Tibial artery (tissue), 4 donors: Measurements from ENCODE around the gene GFI1B.

Experiments
- DNase-seq, 2 donors: peaks; one replicate each; pipeline ENCODE4 v3.0.0-alpha.2; 2019
- H3K27ac ChIP-seq, 2 donors: fragments of 200-600 bp; sonication (generic) in 1 of 2; 1 replicate in 1 of 2; 2 replicates in 1 of 2; pipeline ENCODE4 v1.5.1; 2018 to 2019; ENCODE audit warnings: mild to moderate bottlenecking in 1 of 2
- H3K27me3 ChIP-seq, 2 donors: fragments of 200-600 bp; sonication (generic) in 1 of 2; one replicate each; pipeline versions ENCODE4 v1.5.1 to v1.6.0; 2016 to 2019
- H3K36me3 ChIP-seq, 3 donors: fragments of 200-600 bp; sonication (generic) in 2 of 3; one replicate each; pipeline ENCODE4 v1.5.1; 2016 to 2019; ENCODE audit warnings: mild to moderate bottlenecking in 2 of 3
- H3K4me1 ChIP-seq, 4 donors: fragments of 200-600 bp; sonication (generic) in 2 of 4; 1 replicate in 3 of 4; 2 replicates in 1 of 4; pipeline ENCODE4 v1.5.1; 2016 to 2019
- H3K4me3 ChIP-seq, 2 donors: fragments of 200-600 bp; sonication (generic) in 1 of 2; 1 replicate in 1 of 2; 2 replicates in 1 of 2; pipeline ENCODE4 v1.5.1; 2018 to 2019; ENCODE audit warnings: mild to moderate bottlenecking in 2 of 2
- H3K9me3 ChIP-seq, 3 donors: fragments of 200-600 bp; sonication (generic) in 1 of 3; one replicate each; pipeline ENCODE4 v1.5.1; 2016 to 2019
- intact Hi-C: fragments of 100-400 bp; cut with DNase I; formaldehyde crosslinking; loops from one replicate; pipeline ENCODE4 v1.15.0; 2023; ENCODE audit warnings: low total_unique reads
- TF ChIP-seq, protein P1 (sequence below), 2 experiments: fragments of 200-600 bp in 1 of 2; fragments of 450-650 bp in 1 of 2; IDR thresholded peaks; one replicate each; pipeline ENCODE4 v1.5.1; 2017 to 2019; ENCODE audit warnings: antibody characterized with exemption in 2 of 2, mild to moderate bottlenecking in 1 of 2, moderate library complexity in 1 of 2

The GFI1B gene

DNA sequence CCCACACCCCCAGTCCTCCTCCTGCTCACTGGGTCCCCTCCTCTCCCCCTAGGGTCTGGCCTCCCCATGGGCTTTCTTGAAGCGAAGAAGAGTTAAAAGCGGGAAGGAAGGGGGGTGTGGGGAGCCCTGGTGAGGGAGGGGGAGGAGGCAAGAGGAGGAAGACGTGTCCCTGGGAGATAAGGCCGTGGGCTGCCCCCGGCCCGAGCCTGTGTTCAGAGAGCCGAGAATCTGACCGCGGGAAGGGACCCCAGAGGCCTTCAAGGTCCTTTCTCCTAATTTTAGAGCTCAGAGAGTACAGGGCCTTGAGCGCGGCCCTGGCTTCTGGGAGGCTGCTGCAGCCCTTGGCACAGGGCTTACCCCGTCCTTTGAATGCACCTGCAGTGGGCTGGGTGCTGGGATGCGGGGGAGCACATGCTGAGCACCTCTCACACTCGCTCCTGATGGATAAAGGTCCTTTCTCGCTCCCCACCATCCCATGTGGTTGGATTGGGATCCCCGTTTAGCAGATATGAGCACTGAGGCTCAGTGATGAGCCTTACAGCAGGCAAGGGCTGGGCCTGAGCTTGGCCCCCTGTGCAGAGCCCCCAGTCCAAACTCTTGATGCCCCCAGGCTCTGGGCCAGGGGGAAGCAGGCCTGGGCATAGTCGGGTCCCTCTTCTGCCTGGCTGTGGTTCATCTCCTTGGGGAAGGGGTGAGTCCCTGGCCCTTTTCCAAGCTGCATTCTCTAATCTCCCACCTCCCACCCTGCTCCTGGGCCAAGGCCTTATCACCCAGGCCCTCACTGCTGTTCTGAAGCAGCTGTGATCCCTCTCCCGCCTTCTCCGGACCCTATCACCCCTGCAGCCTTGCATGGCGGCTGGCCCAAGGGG lies 5.9 kb downstream of the GFI1B start:
- TF ChIP-seq, protein P1, sequence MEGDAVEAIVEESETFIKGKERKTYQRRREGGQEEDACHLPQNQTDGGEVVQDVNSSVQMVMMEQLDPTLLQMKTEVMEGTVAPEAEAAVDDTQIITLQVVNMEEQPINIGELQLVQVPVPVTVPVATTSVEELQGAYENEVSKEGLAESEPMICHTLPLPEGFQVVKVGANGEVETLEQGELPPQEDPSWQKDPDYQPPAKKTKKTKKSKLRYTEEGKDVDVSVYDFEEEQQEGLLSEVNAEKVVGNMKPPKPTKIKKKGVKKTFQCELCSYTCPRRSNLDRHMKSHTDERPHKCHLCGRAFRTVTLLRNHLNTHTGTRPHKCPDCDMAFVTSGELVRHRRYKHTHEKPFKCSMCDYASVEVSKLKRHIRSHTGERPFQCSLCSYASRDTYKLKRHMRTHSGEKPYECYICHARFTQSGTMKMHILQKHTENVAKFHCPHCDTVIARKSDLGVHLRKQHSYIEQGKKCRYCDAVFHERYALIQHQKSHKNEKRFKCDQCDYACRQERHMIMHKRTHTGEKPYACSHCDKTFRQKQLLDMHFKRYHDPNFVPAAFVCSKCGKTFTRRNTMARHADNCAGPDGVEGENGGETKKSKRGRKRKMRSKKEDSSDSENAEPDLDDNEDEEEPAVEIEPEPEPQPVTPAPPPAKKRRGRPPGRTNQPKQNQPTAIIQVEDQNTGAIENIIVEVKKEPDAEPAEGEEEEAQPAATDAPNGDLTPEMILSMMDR (IDR thresholded peaks at IDR 0.05): no peak
- Histone ChIP-seq H3K9me3 (no peaks in the 10 kb centered on the region), H3K36me3 (no peaks in the 10 kb centered on the region), H3K4me1 (no peaks in the 10 kb centered on the region), H3K27me3 (peaks cover 0 to 79% of the 10 kb centered on the region in 2 donors), H3K27ac (no peak overlapping the region), H3K4me3 (no peak overlapping the region)
- DNase-seq: no peak
- intact Hi-C loops: no loop called here

DNA sequence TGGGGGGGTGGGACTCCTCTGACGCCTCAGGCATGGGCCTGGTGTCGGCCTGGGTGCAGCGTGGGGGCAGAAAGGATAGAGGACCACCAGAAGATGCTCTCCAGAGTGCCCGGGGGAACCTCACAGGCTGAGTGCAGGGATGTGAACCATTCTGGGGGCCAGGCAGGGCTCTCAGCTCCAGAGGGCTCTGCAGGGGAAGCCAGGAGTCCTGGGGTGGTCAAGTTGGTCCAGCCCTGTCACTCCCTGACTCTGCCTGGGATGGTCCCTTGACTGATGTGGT lies 6.5 kb downstream of the GFI1B start:
- H3K27ac ChIP-seq: no peak overlapping the region
- intact Hi-C loops: no loop called here
- H3K27me3 ChIP-seq: peaks cover 0 to 77% of the 10 kb centered on the region in 2 donors
- no peaks in the 10 kb centered on the region for H3K36me3 ChIP-seq
- no peaks in the 10 kb centered on the region for H3K9me3 ChIP-seq
- H3K4me3 ChIP-seq: no peak overlapping the region
- DNase-seq: no peak
- H3K4me1 ChIP-seq: no peaks in the 10 kb centered on the region
- TF ChIP-seq, protein P1 (IDR thresholded peaks at IDR 0.05): no peak

DNA sequence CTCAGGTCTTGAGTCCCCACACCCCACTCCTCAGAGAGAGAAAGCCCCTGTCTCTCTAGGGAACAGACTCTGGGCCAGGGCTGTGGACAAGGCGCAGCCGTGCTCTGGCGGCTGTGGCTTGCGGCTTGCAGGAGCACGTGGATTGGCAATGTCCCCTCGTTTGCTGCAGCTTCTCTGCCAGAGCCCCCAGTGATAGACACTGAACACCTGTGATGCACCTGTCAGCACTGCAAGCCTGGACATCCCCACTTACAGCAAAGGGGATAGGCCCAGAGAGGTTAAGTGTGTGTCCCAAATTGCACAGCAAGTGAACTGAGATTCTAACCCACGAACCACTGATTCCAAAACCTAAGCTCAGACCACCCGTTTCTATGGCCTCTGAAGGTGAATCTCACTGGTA lies 7.0 kb downstream of the GFI1B start:
- Histone ChIP-seq H3K27me3 (peaks cover 0 to 74% of the 10 kb centered on the region in 2 donors), H3K27ac (no peak overlapping the region), H3K36me3 (no peaks in the 10 kb centered on the region), H3K4me3 (no peak overlapping the region), H3K9me3 (no peaks in the 10 kb centered on the region), H3K4me1 (no peaks in the 10 kb centered on the region)
- intact Hi-C loops: no loop called here
- no peak for DNase-seq
- TF ChIP-seq, protein P1 (IDR thresholded peaks at IDR 0.05): no peak

DNA sequence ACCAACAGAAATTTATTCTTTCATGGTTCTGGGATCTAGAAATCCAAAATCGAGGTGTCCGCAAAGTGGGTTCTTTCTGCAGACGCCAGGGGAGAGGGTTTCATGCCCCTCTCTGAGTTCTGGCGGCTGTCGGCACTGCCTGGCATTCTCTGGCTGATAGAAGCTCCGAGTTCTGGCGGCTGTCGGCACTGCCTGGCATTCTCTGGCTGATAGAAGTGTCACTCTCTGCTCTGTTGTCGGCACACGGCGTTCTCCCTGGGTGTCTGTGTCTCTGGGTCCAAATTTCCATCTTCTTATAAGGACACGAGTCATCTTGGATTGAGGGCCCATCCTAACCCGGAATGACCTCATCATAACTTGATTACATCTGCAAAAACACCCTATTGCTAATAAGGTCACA lies 7.6 kb downstream of the GFI1B start:
- H3K36me3 ChIP-seq: no peaks in the 10 kb centered on the region
- DNase-seq: no peak
- intact Hi-C loops: no loop called here
- TF ChIP-seq, protein P1 (IDR thresholded peaks at IDR 0.05): no peak
- no peaks in the 10 kb centered on the region for H3K9me3 ChIP-seq
- H3K27me3 ChIP-seq: peaks cover 0 to 80% of the 10 kb centered on the region in 2 donors
- H3K4me3 ChIP-seq: no peak overlapping the region
- H3K27ac ChIP-seq: no peak overlapping the region
- H3K4me1 ChIP-seq: no peaks in the 10 kb centered on the region

DNA sequence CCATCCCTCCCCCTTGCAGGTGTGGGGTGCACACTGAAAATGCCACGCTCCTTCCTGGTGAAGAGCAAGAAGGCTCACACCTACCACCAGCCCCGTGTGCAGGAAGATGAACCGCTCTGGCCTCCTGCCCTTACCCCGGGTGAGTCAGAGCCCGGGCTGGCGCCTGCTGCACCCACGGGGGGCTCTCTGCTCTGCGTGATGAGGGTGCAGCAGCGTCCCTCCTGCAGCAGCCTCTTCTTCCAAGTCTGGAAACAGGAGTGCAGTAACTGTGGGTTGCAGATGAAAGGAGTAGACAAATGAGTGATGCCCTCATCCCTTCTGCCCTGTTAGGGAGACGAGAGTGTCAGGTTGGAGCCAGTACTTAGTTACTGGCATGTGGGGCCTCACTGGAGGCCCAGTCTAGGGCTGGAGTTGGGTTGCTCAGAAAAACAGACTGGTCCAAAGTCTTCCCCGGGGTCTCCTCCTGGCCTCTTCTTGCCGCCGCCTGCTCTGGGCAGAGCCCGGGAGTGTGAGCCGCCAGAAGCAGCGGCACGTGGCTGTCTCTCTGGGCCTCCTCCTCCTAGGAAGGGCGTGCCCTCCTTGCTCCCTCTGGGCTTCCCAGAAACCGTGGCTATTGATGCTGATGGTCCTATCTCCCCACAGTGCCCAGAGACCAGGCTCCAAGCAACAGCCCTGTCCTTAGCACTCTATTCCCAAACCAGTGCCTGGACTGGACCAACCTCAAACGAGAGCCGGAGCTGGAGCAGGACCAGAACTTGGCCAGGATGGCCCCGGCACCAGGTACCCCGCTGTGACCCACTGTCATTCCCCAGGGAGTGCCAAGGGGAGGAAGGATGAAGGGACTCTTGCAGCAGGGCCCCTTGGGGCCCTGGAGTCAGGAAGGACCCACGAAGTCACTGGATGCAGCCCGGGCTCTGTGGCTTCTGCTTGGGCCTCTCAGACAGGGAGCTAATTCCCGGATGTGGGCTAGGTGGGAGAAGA lies 8.4 kb downstream of the GFI1B start:
- Histone ChIP-seq H3K9me3 (no peaks in the 10 kb centered on the region), H3K4me3 (no peak overlapping the region), H3K27me3 (peaks cover 0 to 80% of the 10 kb centered on the region in 2 donors), H3K36me3 (no peaks in the 10 kb centered on the region), H3K27ac (no peak overlapping the region), H3K4me1 (no peaks in the 10 kb centered on the region)
- intact Hi-C loops: no loop called here
- TF ChIP-seq, protein P1 (IDR thresholded peaks at IDR 0.05): no peak
- no peak for DNase-seq
